GM19468 (cell line): Measurements from ENCODE around the gene LAMB1.

Source experiments
- ATAC-seq: cut with Tn5 transposase; IDR thresholded peaks from one replicate; pipeline ENCODE4 v1.9.1; 2021; ENCODE audit warnings: mild to moderate bottlenecking, moderate library complexity, moderate number of reproducible peaks; ENCODE audit not compliant: unreplicated experiment; ENCODE audit errors: extremely low read depth

Gene LAMB1

DNA sequence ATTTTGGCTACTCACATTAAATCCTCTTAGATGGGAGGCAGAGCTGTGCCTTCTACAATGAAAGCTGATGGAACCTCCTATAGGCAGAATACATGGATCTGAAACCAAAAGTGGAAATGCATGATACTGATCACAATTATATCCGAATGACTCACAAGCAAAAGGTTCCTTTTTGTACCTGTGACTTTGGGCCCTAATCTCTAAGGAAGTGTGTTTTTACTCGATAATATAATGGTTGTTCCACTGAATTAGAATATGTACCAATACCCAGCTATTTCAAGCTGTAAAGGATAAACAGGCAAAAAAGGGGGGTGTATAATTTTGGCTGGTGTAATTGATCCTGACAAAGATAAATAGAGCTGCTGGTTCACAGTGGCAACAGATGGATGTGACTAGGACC is 17.6 kb upstream of the LAMB1 start:
- no peak for ATAC-seq

DNA sequence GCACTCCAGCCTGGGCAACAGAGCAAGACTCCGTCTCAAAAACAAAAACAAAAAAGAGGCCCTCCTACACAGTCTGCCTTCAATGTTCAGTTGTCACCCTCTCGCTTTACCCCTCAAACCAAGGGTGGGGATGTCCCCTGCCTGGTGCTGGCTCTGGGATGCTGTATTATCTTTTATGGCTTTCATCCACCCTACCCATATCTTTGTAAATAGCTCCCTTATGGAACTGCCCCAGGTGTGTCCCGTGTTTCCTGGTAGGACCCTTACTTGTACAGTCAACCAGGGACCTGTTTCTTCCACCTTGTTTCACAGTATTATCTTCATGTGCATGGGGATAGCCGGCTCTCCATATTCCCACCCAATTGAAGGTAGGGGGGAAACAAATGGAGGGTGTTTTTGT is 15.7 kb upstream of the LAMB1 start:
- ATAC-seq, result no peak

DNA sequence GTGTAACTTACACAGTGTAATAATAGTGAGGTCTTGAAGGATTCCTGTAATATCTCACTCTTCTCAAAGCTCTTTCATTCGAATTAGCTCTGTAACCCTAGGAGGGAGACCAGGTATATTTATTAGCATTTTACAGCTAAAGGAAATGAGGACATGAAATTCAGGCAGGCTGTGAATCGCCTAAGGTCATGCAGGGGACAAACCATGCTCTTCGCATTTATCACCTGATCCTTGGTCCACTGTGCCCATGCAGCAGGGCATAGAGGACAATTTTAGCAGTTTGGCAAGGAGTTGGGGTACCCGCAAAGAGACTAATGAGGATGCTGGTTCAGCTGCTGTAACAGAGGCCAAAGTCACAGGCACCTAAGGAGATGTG is 14.8 kb upstream of the LAMB1 start:
- no peak for ATAC-seq

DNA sequence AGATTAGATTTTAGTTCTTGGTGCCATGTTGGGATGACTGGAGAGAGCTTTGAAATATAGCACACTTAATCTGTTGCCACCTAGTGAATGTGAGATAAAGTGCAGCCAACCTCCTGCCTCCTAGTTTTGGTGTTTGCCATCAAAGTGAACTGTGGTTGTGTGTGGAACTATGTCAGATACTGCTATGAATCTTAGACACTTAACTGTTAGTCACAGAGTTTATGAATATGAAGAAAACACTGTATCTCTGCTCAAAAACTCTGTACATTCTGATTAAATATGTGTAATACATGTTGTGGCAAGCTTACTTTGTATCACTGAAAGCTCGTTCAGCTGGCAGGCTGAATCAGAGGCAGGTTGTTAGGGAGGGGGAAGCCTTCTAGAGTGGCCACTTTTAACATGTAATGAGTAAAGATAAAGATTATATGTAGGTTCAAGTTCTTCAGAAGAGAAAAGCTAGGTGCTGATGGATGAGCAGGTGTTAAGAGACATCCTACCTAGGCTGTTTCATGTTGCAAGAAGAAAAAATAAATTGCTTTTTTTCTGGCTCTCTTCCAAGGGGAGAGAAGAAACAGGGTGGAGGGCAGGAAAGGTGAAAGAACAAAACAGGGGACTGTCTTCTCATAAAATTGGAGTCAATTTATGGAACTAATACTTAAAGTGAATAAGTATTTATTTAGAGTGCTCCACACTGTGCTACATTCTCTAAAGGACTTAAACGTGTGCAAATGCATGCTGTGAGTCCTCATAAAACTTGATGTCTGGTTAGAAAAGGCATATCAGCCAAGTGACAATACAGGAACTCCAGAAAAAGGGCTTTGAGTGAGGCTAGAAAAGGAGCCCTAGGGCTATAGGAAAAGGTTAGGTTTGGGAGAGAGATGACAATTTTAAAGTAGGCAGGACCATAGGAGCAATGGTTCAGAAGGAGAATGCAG is 14.1 kb upstream of the LAMB1 start:
- no peak for ATAC-seq

DNA sequence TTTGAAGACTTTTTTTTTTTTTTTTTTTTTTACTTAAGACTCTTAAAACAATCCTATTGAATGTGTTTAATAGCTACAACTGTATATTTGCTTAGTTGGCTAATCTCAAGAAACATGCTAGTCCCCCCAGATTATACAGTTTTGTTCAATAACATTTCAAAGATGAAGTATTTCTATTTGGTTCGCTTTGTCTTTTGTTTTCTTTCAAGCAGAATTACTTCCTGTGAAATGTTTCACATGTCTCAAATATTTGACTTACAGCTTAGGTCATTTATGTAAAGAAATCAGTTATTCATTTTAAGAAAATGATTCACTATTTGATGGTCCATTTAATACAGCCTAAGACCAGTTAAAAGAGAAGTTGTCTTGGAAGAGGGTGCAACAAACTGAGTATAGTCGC is 12.8 kb upstream of the LAMB1 start:
- no peak for ATAC-seq

DNA sequence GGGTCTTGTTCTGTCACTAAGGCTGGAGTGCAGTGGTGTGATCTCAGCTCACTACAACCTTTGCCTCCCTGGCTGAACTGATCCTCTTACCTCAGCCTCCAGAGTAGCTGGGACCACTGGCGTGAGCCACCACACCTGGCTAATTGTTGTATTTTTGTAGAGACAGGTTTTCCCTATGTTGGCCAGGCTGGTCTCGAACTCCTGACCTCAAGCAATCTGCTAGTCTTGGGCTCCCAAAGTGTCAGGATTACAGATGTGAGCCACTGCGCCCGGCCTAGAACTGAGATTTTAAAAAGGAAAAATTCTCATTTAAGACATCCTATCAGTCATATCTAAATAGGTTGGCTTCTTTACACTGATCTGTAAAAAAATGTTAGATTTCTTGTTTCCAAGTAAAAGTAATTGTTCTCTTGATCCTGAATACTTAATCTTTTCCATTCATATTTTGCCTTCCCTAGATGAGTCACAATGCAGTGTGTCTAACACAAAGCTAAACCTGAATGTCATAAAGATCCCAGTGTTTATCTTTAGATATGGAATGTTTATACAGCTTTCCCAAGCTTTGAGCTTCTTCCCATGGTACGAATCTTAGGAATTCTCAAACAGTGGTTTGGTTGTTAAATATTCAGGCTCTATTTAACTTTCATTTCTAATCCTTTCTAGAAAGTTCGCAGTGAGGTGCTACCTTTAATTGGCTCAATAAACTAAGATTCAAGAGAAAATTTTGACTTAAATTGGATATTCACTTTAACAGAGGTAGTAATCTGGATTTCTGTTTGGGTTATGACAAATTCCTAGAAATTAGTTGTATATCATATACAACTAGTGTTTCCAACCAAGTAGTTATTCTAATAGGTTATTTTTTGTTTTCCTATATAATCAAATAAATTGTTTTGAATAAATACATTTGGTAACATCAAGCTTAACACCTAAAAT is 12.1 kb upstream of the LAMB1 start:
- no peak for ATAC-seq

DNA sequence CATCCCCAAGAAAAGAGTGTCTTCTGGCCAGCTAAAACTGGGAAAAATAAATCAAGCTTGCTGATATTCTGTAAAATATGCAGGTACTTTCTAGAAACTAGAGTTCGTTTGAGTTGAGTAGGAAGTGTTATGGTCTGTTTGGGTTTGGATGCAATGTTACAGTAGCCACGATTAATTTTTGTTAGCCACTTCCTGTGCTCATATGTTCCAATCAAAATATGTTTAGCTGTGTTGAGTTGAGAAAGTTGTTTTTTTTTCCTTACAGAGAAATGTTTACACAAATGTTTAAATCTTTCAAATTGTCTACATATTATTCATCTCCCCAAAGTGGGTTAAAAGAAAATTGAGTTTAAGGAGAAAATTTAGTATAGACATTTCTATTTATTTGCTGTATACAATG is 11.3 kb upstream of the LAMB1 start:
- ATAC-seq, result no peak

DNA sequence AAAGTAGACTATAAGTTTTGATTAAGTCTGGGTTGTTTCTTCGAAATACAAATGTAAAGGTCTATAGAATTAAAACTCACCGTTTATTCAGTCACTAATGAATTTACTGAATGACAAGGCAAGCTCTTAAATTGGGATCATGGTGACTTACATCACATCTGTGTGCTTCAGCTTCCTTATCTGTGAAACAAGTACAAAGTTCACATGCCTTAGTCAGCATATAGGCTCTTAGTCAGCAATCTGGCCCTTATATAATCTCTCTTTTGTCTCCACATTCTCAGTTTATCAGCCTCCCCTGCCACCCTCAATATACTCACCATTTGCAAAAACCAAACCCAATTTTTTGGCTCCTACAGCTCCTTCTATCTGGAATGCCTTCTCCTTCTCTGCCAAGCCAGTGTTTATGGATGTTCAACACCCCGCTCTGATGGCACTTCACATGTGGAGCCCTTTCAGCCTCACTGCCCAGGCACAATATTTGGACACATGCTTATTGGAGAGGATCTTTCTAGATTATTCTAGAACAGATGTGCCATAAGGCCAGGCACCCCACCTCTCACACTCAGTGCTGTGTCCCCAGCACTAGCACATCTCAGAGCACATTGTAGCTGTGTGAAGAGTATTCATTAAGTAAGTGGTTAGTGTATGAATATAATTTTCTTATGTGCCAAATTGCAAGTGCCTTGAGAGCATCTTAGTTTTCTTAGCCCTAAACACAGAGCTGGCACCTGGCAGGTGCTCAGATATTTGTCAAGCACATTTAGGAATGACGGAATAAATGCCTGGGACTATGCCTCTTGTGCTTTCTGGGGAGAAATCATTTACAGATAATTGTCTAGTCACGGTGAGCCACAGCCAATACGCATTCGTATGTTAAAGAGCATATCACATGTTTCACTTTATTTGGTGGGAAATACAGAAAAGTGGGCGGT is 9.8 kb upstream of the LAMB1 start:
- ATAC-seq, result no peak

DNA sequence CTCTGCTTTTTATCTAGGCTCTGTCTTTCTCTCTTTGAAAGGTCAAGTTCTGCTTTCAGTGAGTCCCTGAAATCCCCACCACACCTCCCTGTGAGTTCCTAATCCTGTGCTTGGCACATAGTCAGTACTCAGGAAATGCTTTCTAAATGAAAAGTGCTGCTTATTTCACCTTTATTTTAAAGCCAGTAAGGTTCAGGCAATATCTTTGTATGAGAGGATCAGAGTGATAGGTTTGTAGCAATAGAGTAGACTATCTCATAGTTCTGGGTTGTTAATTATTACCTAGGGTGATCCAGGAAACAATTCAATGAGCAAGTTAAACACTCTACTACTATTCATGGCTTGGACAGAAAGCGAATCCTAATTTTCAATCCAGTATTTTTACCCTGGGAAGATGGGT is 7.4 kb upstream of the LAMB1 start:
- no peak for ATAC-seq

DNA sequence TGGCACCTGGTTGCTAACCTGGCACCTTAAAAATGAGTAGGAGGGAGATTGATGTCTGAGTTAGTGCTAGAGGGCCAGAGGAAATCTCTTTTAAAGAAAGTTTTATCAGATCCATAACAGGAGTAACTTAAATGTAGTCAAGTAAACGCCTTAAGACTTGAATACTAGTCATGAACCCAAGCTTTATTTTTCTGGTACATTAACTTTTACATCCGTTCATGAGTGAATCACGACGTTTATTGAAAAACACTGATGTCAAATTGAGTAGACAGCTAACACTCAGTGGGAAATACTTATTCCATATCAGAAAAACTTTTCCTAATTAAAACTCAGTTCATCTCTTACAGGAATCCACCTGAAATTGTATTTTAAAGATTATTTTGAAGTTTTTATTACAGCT is 6.9 kb upstream of the LAMB1 start:
- ATAC-seq, result no peak

DNA sequence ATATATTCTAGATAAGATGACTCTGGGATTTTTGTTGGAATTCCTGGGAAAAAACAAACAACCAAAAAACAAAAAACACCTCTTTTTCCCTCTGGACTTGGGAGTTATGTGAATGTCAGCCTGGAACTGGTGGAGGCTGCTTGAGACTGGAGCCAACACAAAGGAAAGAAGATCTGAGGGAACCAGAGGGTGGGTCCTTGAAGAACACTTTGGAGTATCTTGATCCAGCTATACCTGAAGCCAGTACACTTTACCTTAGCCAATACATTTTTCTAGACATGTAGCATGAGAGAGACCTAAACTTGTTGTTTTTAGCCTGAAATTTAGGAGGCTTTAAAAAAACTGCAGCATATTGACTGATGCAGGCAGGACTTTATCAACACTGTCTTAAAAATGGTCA is 5.9 kb upstream of the LAMB1 start:
- no peak for ATAC-seq

DNA sequence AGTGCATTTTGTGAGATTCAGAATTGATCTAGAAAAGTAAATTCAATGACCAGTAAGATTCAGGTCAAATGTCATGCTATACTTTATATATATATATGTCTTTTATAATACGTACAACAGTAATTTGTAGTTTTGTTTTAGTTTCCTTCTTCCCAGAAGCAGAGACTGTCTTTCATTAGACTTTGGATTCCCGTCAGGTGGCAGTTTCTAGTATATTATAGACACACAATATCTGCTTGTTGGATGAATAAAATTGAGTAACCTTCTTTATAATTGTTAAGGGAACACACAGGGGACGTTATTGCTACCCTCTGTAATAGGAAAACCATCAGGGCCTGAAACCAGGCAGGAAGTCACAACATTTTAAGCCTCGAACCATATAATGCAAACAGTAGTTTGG is 5.3 kb upstream of the LAMB1 start:
- no peak for ATAC-seq

DNA sequence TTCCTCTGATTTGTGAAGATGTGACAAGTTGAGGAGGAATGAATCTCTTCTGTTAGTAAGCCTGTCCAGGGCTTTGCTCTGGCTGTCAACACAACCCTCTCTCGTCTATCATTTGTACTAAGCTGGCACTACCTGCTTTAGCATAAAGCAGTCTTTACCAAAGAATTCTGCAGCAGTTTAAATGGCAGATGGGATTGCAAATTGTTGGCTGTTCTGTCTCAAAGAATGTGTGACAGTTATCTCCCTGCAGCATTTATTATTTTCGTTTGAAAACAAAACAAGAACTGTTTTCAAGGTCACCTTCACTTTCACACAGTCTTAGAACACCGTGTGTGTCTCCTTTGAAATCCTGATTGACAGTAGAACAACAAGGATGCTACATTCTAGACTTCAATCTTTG is 4.8 kb upstream of the LAMB1 start:
- no peak for ATAC-seq

DNA sequence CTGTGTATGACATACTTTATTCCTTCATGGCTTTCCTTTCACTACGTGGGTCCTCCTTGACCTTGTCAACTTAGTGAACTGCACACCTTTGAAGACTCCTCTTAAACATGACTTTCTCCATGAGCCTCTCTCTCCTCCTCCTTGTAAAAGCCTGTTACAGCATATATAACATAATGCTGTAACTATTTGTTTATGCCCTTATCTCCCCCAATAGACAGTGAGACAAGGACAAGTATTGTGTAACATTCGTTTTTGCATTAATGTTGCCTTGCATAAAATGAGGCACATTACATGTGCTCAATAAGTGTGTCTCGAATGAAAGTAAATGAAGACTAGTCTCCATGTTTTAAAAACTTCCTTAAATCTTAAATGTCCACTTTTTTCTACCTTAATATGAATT is 4.3 kb upstream of the LAMB1 start:
- no peak for ATAC-seq

DNA sequence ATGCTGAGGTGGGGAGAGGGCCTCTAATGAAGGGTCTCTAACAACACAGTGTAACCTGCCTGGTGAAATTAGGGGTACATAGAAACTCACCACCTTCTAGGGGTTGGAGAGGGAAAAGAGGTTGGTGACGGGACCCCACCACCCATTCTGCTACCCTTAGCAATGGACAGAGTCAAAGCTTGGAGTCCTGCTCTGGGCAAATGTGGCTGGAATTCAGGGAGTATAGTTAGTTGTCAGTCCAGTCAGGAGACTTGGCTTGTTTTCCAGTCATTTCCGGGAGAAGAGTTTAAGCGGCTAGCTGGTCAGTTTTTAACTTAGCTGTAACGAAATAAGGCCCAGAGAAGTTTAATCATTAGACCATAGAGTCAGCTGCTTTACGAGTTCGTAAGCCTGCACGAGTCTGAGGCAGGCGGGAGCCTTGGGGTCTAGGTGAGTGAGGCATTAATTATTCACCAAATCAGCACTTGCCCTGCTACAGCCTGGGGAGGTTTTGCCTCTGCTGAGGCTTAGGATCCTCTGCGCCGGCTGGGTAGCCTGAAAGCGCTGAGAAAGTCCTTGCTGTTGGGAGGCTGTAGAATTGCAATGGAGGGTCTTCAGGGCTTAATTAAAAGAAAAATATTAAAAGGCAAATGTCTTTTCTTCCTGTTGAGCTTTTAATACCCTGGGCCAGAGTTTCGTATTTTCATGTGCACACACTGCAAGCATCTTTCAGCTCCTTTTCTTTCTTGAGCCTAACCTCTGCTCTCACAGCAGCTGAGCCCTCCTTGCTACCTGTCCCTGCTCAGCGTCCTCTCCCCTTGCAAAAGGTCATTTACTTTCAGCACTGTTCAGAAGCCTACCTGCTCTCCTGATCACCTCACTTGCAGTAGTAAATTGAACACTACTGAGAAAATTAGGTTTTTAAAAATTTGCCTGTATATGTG is 1.5 kb upstream of the LAMB1 start:
- no peak for ATAC-seq

DNA sequence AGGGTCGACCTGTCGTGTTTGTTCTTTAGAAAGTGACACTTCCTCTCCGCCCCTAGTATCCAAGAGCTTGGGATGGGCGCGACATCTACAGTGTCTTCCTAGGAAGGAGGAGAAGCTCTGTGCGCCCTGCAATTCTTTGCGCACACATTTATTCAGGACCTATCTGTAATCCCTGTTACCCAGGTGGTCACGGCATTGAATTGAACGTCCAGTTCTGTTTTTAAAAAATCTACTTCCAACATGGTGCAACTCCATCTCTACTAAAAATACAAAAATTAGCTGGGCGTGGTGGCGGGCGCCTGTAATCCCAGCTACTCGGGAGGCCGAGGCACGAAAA is 606 bp upstream of the LAMB1 start:
- no peak for ATAC-seq

DNA sequence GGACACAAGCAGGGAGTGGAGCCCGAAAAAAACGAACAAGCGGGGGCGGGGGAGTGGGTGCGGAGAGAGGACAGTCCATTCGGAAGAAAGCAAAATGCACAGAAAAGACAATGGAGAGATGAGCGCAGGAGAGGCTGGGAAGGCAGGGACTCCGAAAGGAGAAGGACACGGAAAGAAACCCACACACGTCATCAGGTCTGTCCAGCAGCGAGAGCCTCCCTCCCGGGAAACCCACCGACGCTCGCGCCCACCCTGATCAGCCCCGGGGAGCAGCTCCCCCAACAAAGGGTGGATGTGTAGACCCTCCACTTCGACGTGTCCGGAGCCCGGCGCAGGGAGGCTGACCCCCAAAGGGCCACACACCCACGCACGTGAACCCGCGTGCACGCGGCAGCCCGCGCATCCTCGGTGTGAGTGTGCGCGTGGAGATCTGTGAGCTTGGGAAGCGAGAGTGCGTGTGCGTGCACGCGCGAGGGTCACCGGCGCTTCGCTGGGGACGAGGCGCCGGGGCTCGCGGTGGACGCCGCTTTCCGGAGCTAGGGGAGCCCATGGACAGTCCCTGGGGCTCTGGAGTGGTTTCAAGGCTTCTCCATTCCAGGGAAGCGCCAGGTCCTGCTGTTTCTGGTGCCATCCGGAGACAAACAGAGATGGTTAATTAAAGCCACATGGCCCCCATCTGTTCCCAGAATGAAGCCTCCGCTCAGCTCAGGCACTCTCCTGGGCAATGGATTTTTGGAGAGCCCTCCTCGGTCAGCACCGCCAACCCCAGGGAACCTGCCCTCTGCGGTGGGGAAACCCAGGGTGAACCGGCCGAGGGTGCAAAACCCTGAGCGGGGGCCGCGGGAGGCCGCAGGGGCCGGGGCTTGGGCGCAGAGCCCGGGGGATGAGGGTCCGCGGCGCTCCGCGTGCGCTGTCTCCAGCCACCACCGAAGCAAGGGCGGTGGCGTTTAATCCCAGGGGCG is 916 bp downstream of the LAMB1 start:
- no peak for ATAC-seq
